Measurements from ENCODE around the gene MZT2B. TPM values are rescaled to one million over a fixed set of nuclear protein-coding genes. Genes with fewer than 3 reads are reported as not detected.
A peak's percentile ranks its signal among the peaks of the same experiment; 100 is the strongest.
"Not testable (repeated sequence)": the region's sequence is repeated elsewhere in the genome, so short reads cannot be mapped to it uniquely, and the experiment has no call there.

The MZT2B gene
- total and polyA plus RNA-seq, 2 donors (not counting 1 experiment from before 2014, with no cell fraction given): 119 to 152 TPM

DNA sequence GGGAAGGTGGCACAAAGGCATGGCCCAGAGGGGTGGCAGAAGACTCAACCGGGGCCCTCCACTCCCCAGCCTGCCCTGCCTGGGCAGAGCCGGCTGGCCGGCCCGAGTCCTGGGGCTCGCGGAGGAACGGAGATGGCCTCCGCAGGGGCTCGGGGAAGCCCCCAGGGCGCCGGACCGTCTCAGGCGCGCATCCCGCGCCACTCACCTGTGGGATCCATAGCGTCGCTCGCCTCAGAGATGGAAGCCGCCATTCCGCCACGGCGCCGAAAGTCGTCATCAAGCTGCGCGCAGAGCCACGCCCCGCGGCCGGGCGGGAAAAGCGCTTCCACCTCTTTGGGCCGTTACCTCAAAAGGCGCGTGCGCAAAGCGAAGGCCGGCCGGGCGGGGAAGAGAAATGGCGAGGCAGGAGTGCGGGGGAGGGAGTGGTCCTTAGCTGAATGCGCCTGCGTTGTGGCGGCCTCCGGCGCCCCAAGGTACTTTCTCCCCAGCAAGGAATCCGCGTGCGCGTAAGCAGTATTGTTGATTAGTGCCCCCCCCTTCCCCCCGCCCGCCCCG is 660 bp upstream of the MZT2B start, which contains the start of gene SMPD4:
SMPD4 (minus strand) TSS at position 278 of the 555 bp plus-strand sequence. CDS start 5,010 bp downstream, outside the sequence.
- under 1% methylated on average over 50 of the region's 55 CpGs for WGBS (ENCODE audit: insufficient coverage)
- peak; percentile 98 for DNase-seq
- peak within 1 kb of the TSS; percentile 86 for H3K4me2 ChIP-seq (replicated peaks; ENCODE audit: low read depth, low read length, poor library complexity, severe bottlenecking)
- H3K9ac ChIP-seq (ENCODE audit: low read length): peak within 1 kb of the TSS; percentile 78
- H3K4me3 Mint-ChIP-seq: peak within 1 kb of the TSS; percentile 92
- H3K9me3 ChIP-seq (ENCODE audit: control extremely low read depth in 1 of 3, control insufficient read depth in 2 of 3, insufficient read depth in 1 of 3, low read length in 2 of 3): no peaks in the 10 kb centered on the region
- H2AFZ ChIP-seq (ENCODE audit: insufficient read depth, low read depth, low read length, poor library complexity, severe bottlenecking): peak within 1 kb of the TSS; percentile 80
- H3K4me3 ChIP-seq (ENCODE audit: control extremely low read depth in 1 of 5, extremely low read depth in 1 of 5, insufficient read depth in 1 of 5, low read depth in 2 of 5, low read length in 4 of 5): peak within 1 kb of the TSS; percentile 38 to 90 (median 80)
- ATAC-seq (ENCODE audit: low read depth): peak; percentile 72
- no peaks in the 10 kb centered on the region for H3K9me3 Mint-ChIP-seq (ENCODE audit: insufficient read depth)
- POLR2A ChIA-PET: interaction anchor here (0.6 to 2.7 kb wide), 3 partner anchors 23 to 170 kb away, joined by 5 to 32 read pairs (median 10); partner anchors contain the start of gene IMP4
- H3K27me3 ChIP-seq (replicated peaks in 1 of 4; ENCODE audit: control extremely low read depth in 1 of 4, control insufficient read depth in 3 of 4, insufficient read depth in 4 of 4, low read length in 3 of 4): no peaks in the 10 kb centered on the region
- CTCF ChIA-PET: interaction anchor here (1.1 to 3.6 kb wide), 5 partner anchors 22 to 161 kb away, joined by 3 to 21 read pairs (median 6); partner anchors contain the start of gene IMP4
- peak within 1 kb of the TSS; percentile 97 for H3K27ac Mint-ChIP-seq
- peak within 1 kb of the TSS; percentile 85 to 91 for H3K27ac ChIP-seq (ENCODE audit: low read length in 2 of 2)
- TF ChIP-seq CTCF (IDR thresholded peaks at IDR 0.05) (no peak), EZH2 (IDR thresholded peaks at IDR 0.05; ENCODE audit: borderline replicate concordance, insufficient read depth, low read depth, low read length, poor library complexity, severe bottlenecking) (no peak)
- H3K36me3 ChIP-seq (replicated peaks in 1 of 2; ENCODE audit: control extremely low read depth in 1 of 2, control insufficient read depth in 1 of 2, extremely low read depth in 1 of 2, insufficient read depth in 2 of 2, low read length in 1 of 2): no peaks in the 10 kb centered on the region
- peaks cover 24% of the 10 kb centered on the region for H3K4me1 Mint-ChIP-seq
- intact Hi-C loops (cut with micrococcal nuclease): loop anchor here (1.0 to 10.0 kb wide), 4 partner anchors 23 to 1867 kb away; partner anchors contain the start of genes HS6ST1, IMP4 and MZT2A
- peaks cover 22% of the 10 kb centered on the region for H4K20me1 ChIP-seq (ENCODE audit: control insufficient read depth, insufficient read depth, low read length, poor library complexity, severe bottlenecking)
- H3K27me3 Mint-ChIP-seq: no peaks in the 10 kb centered on the region
- peaks cover 14 to 21% of the 10 kb centered on the region in 2 donors for H3K4me1 ChIP-seq (ENCODE audit: control insufficient read depth in 2 of 2, insufficient read depth in 2 of 2, low read length in 2 of 2)
- peaks cover 69% of the 10 kb centered on the region for H3K79me2 ChIP-seq (ENCODE audit: control insufficient read depth, insufficient read depth, low read length)

GRCh38 chr2:130182826-130183511 is 907 bp downstream of the MZT2B start:
- ChIA-PET POLR2A (interaction anchor here (2.7 kb wide), 1 partner anchor 159 kb away, joined by 32 read pairs; the partner anchor contains the start of gene IMP4), CTCF (interaction anchor here (3.6 kb wide), 1 partner anchor 152 kb away, joined by 18 read pairs; no protein-coding TSS in a partner anchor)
- not testable (repeated sequence) for H3K27me3 Mint-ChIP-seq; H3K9me3 ChIP-seq (ENCODE audit: control extremely low read depth in 1 of 3, control insufficient read depth in 2 of 3, insufficient read depth in 1 of 3, low read length in 2 of 3); H3K36me3 ChIP-seq (replicated peaks in 1 of 2; ENCODE audit: control extremely low read depth in 1 of 2, control insufficient read depth in 1 of 2, extremely low read depth in 1 of 2, insufficient read depth in 2 of 2, low read length in 1 of 2); H3K9me3 Mint-ChIP-seq (ENCODE audit: insufficient read depth); H4K20me1 ChIP-seq (ENCODE audit: control insufficient read depth, insufficient read depth, low read length, poor library complexity, severe bottlenecking); H3K27me3 ChIP-seq (replicated peaks in 1 of 4; ENCODE audit: control extremely low read depth in 1 of 4, control insufficient read depth in 3 of 4, insufficient read depth in 4 of 4, low read length in 3 of 4); H3K27ac ChIP-seq (ENCODE audit: low read length in 2 of 2); ATAC-seq (ENCODE audit: low read depth); DNase-seq
- peaks cover 23% of the 10 kb centered on the region for H3K4me1 Mint-ChIP-seq
- peak overlapping the region; percentile 18 for H2AFZ ChIP-seq (ENCODE audit: insufficient read depth, low read depth, low read length, poor library complexity, severe bottlenecking)
- H3K9ac ChIP-seq (ENCODE audit: low read length): peak overlapping the region; percentile 32
- peak overlapping the region in 3 of 5 experiments; percentile 15 to 90 (median 80) for H3K4me3 ChIP-seq (ENCODE audit: control extremely low read depth in 1 of 5, extremely low read depth in 1 of 5, insufficient read depth in 1 of 5, low read depth in 2 of 5, low read length in 4 of 5)
- intact Hi-C loops (cut with micrococcal nuclease): loop anchor here (2.0 to 10.0 kb wide), 2 partner anchors 150 to 1868 kb away; partner anchors contain the start of gene HS6ST1
- H3K27ac Mint-ChIP-seq: peak overlapping the region; percentile 59
- WGBS (ENCODE audit: insufficient coverage): 39% methylated on average over 16 of the region's 23 CpGs
- H3K79me2 ChIP-seq (ENCODE audit: control insufficient read depth, insufficient read depth, low read length): peaks cover 54% of the 10 kb centered on the region
- peak overlapping the region; percentile 77 for H3K4me3 Mint-ChIP-seq
- H3K4me1 ChIP-seq (ENCODE audit: control insufficient read depth in 2 of 2, insufficient read depth in 2 of 2, low read length in 2 of 2): peaks cover 14 to 21% of the 10 kb centered on the region in 2 donors
- H3K4me2 ChIP-seq (replicated peaks; ENCODE audit: low read depth, low read length, poor library complexity, severe bottlenecking): peak overlapping the region; percentile 86
